ENCODE results near the gene FOXL1. TPM values are rescaled to one million over a fixed set of nuclear protein-coding genes. Genes with fewer than 3 reads are reported as not detected.

FOXL1 gene
- polyA plus RNA-seq, 1 donor (not counting 4 experiments of a cell fraction or from before 2014, with no cell fraction given) = 0.10 TPM

GRCh38 chr16:86566601-86566965 is 11.8 kb upstream of the FOXL1 start, which contains the start of gene FOXC2:
Gene FOXC2 (plus strand): TSS chr16:86566829. CDS start chr16:86567336, 507 bp downstream.
- Histone ChIP-seq H3K9ac (ENCODE audit: control insufficient read depth, extremely low read depth, insufficient read depth, low read length) (no peak within 1 kb of the TSS), H3K27me3 (ENCODE audit: control insufficient read depth, extremely low read depth, insufficient read depth, low read length) (peaks cover 81% of the 10 kb centered on the region), H3K36me3 (ENCODE audit: control insufficient read depth in 2 of 2, extremely low read depth in 1 of 2, insufficient read depth in 2 of 2, low read length in 2 of 2) (no peaks in the 10 kb centered on the region), H3K4me1 (ENCODE audit: control insufficient read depth, extremely low read depth, insufficient read depth, low read length) (peaks cover 13% of the 10 kb centered on the region), H4K20me1 (ENCODE audit: control insufficient read depth, extremely low read depth, insufficient read depth, low read length) (no peaks in the 10 kb centered on the region), H3K9me3 (ENCODE audit: control insufficient read depth, low read depth, low read length) (no peaks in the 10 kb centered on the region), H3K79me2 (ENCODE audit: control insufficient read depth, insufficient read depth, low read length) (no peaks in the 10 kb centered on the region), H3K27ac (ENCODE audit: control insufficient read depth, insufficient read depth, low read length) (no peak within 1 kb of the TSS), H3K4me3 (ENCODE audit: control insufficient read depth in 2 of 3, extremely low read depth in 1 of 3, insufficient read depth in 2 of 3, low read depth in 1 of 3, low read length in 3 of 3) (peak within 1 kb of the TSS; percentile 19 to 53 (median 43)), H2AFZ (ENCODE audit: control insufficient read depth, low read length) (peak within 1 kb of the TSS; percentile 19), H3K9me1 (ENCODE audit: control insufficient read depth, extremely low read depth, insufficient read depth, low read length) (no peaks in the 10 kb centered on the region), H3K4me2 (ENCODE audit: control insufficient read depth, extremely low read depth, insufficient read depth, low read depth, low read length) (peak within 1 kb of the TSS; percentile 64)
- FAIRE-seq (no peak), DNase-seq (ENCODE audit: low read depth, low spot score) (no peak)
- dilution Hi-C loops (cut with MboI; ENCODE audit: extremely low pct_ligation_motif_present, low sequenced_read_pairs) = loop anchor here (25.0 kb wide), 1 partner anchor 696 kb away; no protein-coding TSS in a partner anchor
- no peak for TF ChIP-seq EZH2 (IDR thresholded peaks at IDR 0.05; ENCODE audit: low read length)
- no peak for TF ChIP-seq CTCF (optimal IDR thresholded peaks at IDR 0.05 in 1 of 3, IDR thresholded peaks at IDR 0.05 in 1 of 3, conservative IDR thresholded peaks at IDR 0.05 in 1 of 3; ENCODE audit: extremely low read depth in 1 of 3, insufficient read depth in 2 of 3, low read length in 3 of 3)

- FAIRE-seq = no peak
- dilution Hi-C loops (cut with MboI; ENCODE audit: extremely low pct_ligation_motif_present, low sequenced_read_pairs) = loop anchor here (25.0 kb wide), 1 partner anchor 695 kb away; no protein-coding TSS in a partner anchor
- H2AFZ ChIP-seq (ENCODE audit: control insufficient read depth, low read length) = peak overlapping the region; percentile 19
Measured at GRCh38 chr16:86566966-86567700, 11.2 kb upstream of the FOXL1 start.

More at GRCh38 chr16:86566966-86567700, 11.2 kb upstream of the FOXL1 start:
- Histone ChIP-seq H3K9me1 (ENCODE audit: control insufficient read depth, extremely low read depth, insufficient read depth, low read length) (no peaks in the 10 kb centered on the region), H3K27me3 (ENCODE audit: control insufficient read depth, extremely low read depth, insufficient read depth, low read length) (peaks cover 86% of the 10 kb centered on the region), H4K20me1 (ENCODE audit: control insufficient read depth, extremely low read depth, insufficient read depth, low read length) (no peaks in the 10 kb centered on the region), H3K79me2 (ENCODE audit: control insufficient read depth, insufficient read depth, low read length) (no peaks in the 10 kb centered on the region), H3K4me3 (ENCODE audit: control insufficient read depth in 2 of 3, extremely low read depth in 1 of 3, insufficient read depth in 2 of 3, low read depth in 1 of 3, low read length in 3 of 3) (peak overlapping the region; percentile 19 to 53 (median 43)), H3K36me3 (ENCODE audit: control insufficient read depth in 2 of 2, extremely low read depth in 1 of 2, insufficient read depth in 2 of 2, low read length in 2 of 2) (no peaks in the 10 kb centered on the region), H3K9me3 (ENCODE audit: control insufficient read depth, low read depth, low read length) (no peaks in the 10 kb centered on the region), H3K4me2 (ENCODE audit: control insufficient read depth, extremely low read depth, insufficient read depth, low read depth, low read length) (peak overlapping the region; percentile 64), H3K27ac (ENCODE audit: control insufficient read depth, insufficient read depth, low read length) (no peak overlapping the region), H3K4me1 (ENCODE audit: control insufficient read depth, extremely low read depth, insufficient read depth, low read length) (peaks cover 13% of the 10 kb centered on the region), H3K9ac (ENCODE audit: control insufficient read depth, extremely low read depth, insufficient read depth, low read length) (no peak overlapping the region)
- TF ChIP-seq EZH2 (IDR thresholded peaks at IDR 0.05; ENCODE audit: low read length) (peak; percentile 98), CTCF (optimal IDR thresholded peaks at IDR 0.05 in 1 of 3, IDR thresholded peaks at IDR 0.05 in 1 of 3, conservative IDR thresholded peaks at IDR 0.05 in 1 of 3; ENCODE audit: extremely low read depth in 1 of 3, insufficient read depth in 2 of 3, low read length in 3 of 3) (no peak)
- DNase-seq (ENCODE audit: low read depth, low spot score) = no peak

All from keratinocyte (primary cell).